SK-N-SH (cell line): Measurements from ENCODE around the gene DDX54.

Experiments used
- CTCF ChIP-seq: fragments of 200-600 bp; sonication (generic); IDR thresholded peaks from 2 replicates; pipeline ENCODE4 v1.6.1; 2017; ENCODE audit warnings: antibody characterized with exemption, mild to moderate bottlenecking, moderate library complexity
- RAD21 ChIP-seq: IDR thresholded peaks from 2 replicates; pipeline ENCODE4 v1.6.1; 2012; ENCODE audit warnings: mild to moderate bottlenecking, low read length

GRCh38 chr12:113190761-113191160 is 5.5 kb upstream of the DDX54 start:
- TF ChIP-seq RAD21 (no peak), CTCF (no peak)
